HepG2 (cell line): Measurements from ENCODE around the gene NHSL1. TPM values are rescaled to one million over a fixed set of nuclear protein-coding genes. Genes with fewer than 3 reads are reported as not detected.

Experiments
- ADNP ChIP-seq: sonication (generic); formaldehyde crosslinking; IDR thresholded peaks from 2 replicates; pipeline ENCODE4 v1.4.0; 2020; ENCODE audit warnings: missing genetic modification reagents
- ERF ChIP-seq: IDR thresholded peaks from 2 replicates; pipeline ENCODE4 v1.6.1; 2018; ENCODE audit warnings: missing biosample characterization, missing genetic modification reagents
- KDM1A ChIP-seq: IDR thresholded peaks from 2 replicates; pipeline ENCODE4 v1.6.1; 2016; ENCODE audit warnings: missing compliant biosample characterization
- KLF12 ChIP-seq: sonication (generic); formaldehyde crosslinking; IDR thresholded peaks from 2 replicates; pipeline ENCODE4 v1.4.0; 2020; ENCODE audit warnings: missing genetic modification reagents, borderline replicate concordance
- NAIF1 ChIP-seq: sonication (generic); formaldehyde crosslinking; IDR thresholded peaks from 2 replicates; pipeline ENCODE4 v1.5.0; 2020; ENCODE audit warnings: mild to moderate bottlenecking, missing genetic modification reagents, borderline replicate concordance
- PHF21A ChIP-seq: sonication (generic); formaldehyde crosslinking; IDR thresholded peaks from 2 replicates; pipeline ENCODE4 v1.5.0; 2020; ENCODE audit warnings: mild to moderate bottlenecking, missing genetic modification reagents
- ZGPAT ChIP-seq: IDR thresholded peaks from 2 replicates; pipeline ENCODE4 v1.6.1; 2016; ENCODE audit warnings: mild to moderate bottlenecking
- ZMYM4 ChIP-seq: sonication (generic); formaldehyde crosslinking; IDR thresholded peaks from 2 replicates; pipeline ENCODE4 v1.8.1; 2023; ENCODE audit warnings: mild to moderate bottlenecking, missing genetic modification reagents
- ZNF224 ChIP-seq: sonication (generic); formaldehyde crosslinking; IDR thresholded peaks from 2 replicates; pipeline ENCODE4 v1.5.0; 2020; ENCODE audit warnings: mild to moderate bottlenecking, missing genetic modification reagents
- ZNF510 ChIP-seq: sonication (generic); formaldehyde crosslinking; IDR thresholded peaks from 2 replicates; pipeline ENCODE4 v1.4.0; 2020; ENCODE audit warnings: low read depth, mild to moderate bottlenecking, missing genetic modification reagents
- ZNF740 ChIP-seq: sonication (generic); formaldehyde crosslinking; IDR thresholded peaks from 2 replicates; pipeline ENCODE4 v1.4.0; 2020; ENCODE audit warnings: missing genetic modification reagents
- polyA plus RNA-seq, 8 experiments: library from polyadenylated mRNA; depleted of rRNA in 3 of 8; stranded (reverse) in 7 of 8; unstranded in 1 of 8; fragments of >200 nt; fragmentation: Illumina TruSeq in 4 of 8; extraction: Trizol in 4 of 8; gene quantifications; 2 replicates each; pipeline versions ENCODE4 v1.2.1 to v1.2.3, GENCODE V29; 2011 to 2016; ENCODE audit warnings: low read depth in 4 of 8, missing spikeins in 1 of 8, mixed read lengths in 1 of 8; ENCODE audit not compliant: insufficient read depth in 1 of 8
- total RNA-seq, 5 experiments: library from RNA; depleted of rRNA; stranded (reverse); fragments of >200 nt; fragmentation: Illumina TruSeq; extraction: Trizol; gene quantifications; 2 replicates each; pipeline ENCODE4 v1.2.3, GENCODE V29; 2016; ENCODE audit warnings: low read depth in 1 of 5
- TF ChIP-seq, protein P1 (sequence below): sonication (generic); formaldehyde crosslinking; IDR thresholded peaks from 2 replicates; pipeline ENCODE4 v1.8.0; 2022; ENCODE audit warnings: missing genetic modification reagents, low read depth, mild to moderate bottlenecking, borderline replicate concordance
- TF ChIP-seq, protein P2 (sequence below): fragments of 450-650 bp; IDR thresholded peaks from 2 replicates; pipeline ENCODE4 v1.6.1; 2016
- TF ChIP-seq, protein P3 (sequence below): sonication (generic); formaldehyde crosslinking; IDR thresholded peaks from 2 replicates; pipeline ENCODE4 v1.8.0; 2022; ENCODE audit warnings: missing genetic modification reagents, mild to moderate bottlenecking, borderline replicate concordance

The NHSL1 gene
- total and polyA plus RNA-seq, 2 of the 13 experiments (the other 11 are each of a cell fraction or from before 2014, with no cell fraction given): 24.9 to 53.6 TPM

DNA sequence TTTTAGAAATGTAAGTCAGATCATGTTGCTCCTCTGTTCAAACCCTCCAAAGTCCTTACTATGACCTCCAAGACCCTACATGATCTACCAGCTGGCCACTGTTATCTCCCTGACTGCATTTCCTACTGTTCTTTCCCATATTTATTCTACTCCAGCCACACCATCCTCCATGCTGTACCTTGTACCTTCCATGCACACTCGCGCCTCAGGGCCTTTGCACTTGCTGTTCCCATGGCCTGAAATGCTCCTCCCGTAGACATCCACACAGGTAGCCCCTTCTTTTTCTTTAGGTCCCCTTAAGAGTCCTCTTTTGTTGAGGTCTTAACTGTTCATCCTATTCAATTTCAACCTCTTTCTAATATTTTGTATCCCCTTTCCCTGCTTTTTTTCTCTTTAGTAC is 48.3 kb downstream of the NHSL1 start (continued):
- TF ChIP-seq, protein P1, sequence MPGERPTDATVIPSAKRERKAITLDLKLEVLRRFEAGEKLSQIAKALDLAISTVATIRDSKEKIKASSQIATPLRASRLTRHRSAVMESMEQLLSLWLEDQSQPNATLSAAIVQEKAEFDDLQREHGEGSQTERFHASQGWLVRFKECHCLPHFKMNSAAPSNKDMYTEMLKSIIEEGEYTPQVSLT (CRISPR knock-in tag): no peak
- TF ChIP-seq, protein P2, sequence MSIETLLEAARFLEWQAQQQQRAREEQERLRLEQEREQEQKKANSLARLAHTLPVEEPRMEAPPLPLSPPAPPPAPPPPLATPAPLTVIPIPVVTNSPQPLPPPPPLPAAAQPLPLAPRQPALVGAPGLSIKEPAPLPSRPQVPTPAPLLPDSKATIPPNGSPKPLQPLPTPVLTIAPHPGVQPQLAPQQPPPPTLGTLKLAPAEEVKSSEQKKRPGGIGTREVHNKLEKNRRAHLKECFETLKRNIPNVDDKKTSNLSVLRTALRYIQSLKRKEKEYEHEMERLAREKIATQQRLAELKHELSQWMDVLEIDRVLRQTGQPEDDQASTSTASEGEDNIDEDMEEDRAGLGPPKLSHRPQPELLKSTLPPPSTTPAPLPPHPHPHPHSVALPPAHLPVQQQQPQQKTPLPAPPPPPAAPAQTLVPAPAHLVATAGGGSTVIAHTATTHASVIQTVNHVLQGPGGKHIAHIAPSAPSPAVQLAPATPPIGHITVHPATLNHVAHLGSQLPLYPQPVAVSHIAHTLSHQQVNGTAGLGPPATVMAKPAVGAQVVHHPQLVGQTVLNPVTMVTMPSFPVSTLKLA: no peak
- TF ChIP-seq KDM1A (CRISPR knock-in tag) (0 out of 2 replicates have a peak, but pooled peaks have one; percentile 37), ZNF510 (CRISPR knock-in tag) (no peak), NAIF1 (0 out of 2 replicates have a peak, but pooled peaks have one; percentile 27), ZNF740 (CRISPR knock-in tag) (0 out of 2 replicates have a peak, but pooled peaks have one; percentile 21), KLF12 (CRISPR knock-in tag) (no peak), ADNP (CRISPR knock-in tag) (peak; percentile 60; the same call in 1 of the 2 replicates), PHF21A (CRISPR knock-in tag) (no peak), ZMYM4 (CRISPR knock-in tag) (0 out of 2 replicates have a peak, but pooled peaks have one; percentile 15), ZGPAT (CRISPR knock-in tag) (no peak), ZNF224 (CRISPR knock-in tag) (no peak), ERF (CRISPR knock-in tag) (no peak)
- TF ChIP-seq, protein P3, sequence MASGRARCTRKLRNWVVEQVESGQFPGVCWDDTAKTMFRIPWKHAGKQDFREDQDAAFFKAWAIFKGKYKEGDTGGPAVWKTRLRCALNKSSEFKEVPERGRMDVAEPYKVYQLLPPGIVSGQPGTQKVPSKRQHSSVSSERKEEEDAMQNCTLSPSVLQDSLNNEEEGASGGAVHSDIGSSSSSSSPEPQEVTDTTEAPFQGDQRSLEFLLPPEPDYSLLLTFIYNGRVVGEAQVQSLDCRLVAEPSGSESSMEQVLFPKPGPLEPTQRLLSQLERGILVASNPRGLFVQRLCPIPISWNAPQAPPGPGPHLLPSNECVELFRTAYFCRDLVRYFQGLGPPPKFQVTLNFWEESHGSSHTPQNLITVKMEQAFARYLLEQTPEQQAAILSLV (CRISPR knock-in tag): no peak
